ENCODE data around the gene KLHL29. TPM values are rescaled to one million over a fixed set of nuclear protein-coding genes. Genes with fewer than 3 reads are reported as not detected.

The KLHL29 gene
- total RNA-seq, 1 experiment from 2014 or later, result 2.4 TPM

- Histone ChIP-seq H3T11ph (ENCODE audit: low read length) (no peak overlapping the region), H4K5ac (ENCODE audit: insufficient read length, low read depth, low read length) (no peak overlapping the region), H3K14ac (ENCODE audit: insufficient read depth, low read length) (no peak overlapping the region; the same call in 1 of the 2 replicates), H2BK12ac (ENCODE audit: insufficient read length, low read depth, low read length) (no peak overlapping the region), H2BK20ac (ENCODE audit: low read depth, low read length, poor library complexity, severe bottlenecking) (no peak overlapping the region), H3K4me2 (ENCODE audit: insufficient read depth, insufficient read length, low read length) (no peak overlapping the region), H3K79me1 (ENCODE audit: insufficient read depth, low read depth, low read length, poor library complexity, severe bottlenecking) (no peaks in the 10 kb centered on the region), H3K79me2 (ENCODE audit: insufficient read depth, low read length) (no peaks in the 10 kb centered on the region), H3K23me2 (ENCODE audit: insufficient read length, low read depth, low read length, poor library complexity, severe bottlenecking) (no peaks in the 10 kb centered on the region), H3K18ac (ENCODE audit: insufficient read length, low read depth, low read length) (no peak overlapping the region), H3K4ac (ENCODE audit: low read depth, low read length) (no peak overlapping the region), H3K27ac (ENCODE audit: insufficient read length, low read depth, low read length) (no peak overlapping the region), H2BK15ac (ENCODE audit: low read depth, low read length) (no peak overlapping the region), H2AK5ac (ENCODE audit: insufficient read length, low read length) (no peak overlapping the region), H3K56ac (ENCODE audit: insufficient read length, low read depth, low read length) (no peak overlapping the region), H4K20me1 (ENCODE audit: control insufficient read depth, insufficient read depth, insufficient read length) (no peaks in the 10 kb centered on the region), H4K91ac (ENCODE audit: insufficient read length, low read depth, low read length) (no peak overlapping the region), H2AFZ (ENCODE audit: low read length) (no peak overlapping the region), H3K23ac (ENCODE audit: insufficient read length, low read depth, low read length) (no peak overlapping the region), H4K8ac (replicated peaks; ENCODE audit: insufficient read length, low read depth, low read length) (no peak overlapping the region), H2BK5ac (ENCODE audit: insufficient read length, low read length) (no peak overlapping the region), H3K9ac (ENCODE audit: extremely low read depth, insufficient read length, low read length) (no peak overlapping the region), H3K4me1 (ENCODE audit: insufficient read depth, low read length) (peaks cover 3% of the 10 kb centered on the region; the same call in 1 of the 2 replicates), H3K9me3 (ENCODE audit: control insufficient read depth, low read depth, low read length) (no peaks in the 10 kb centered on the region), H3K27me3 (ENCODE audit: insufficient read depth, low read length) (no peaks in the 10 kb centered on the region), H2BK120ac (ENCODE audit: low read depth, low read length, poor library complexity, severe bottlenecking) (no peak overlapping the region)
- Mint-ChIP-seq H3K36me3 (ENCODE audit: insufficient read depth in 1 of 3, low read depth in 3 of 3) (no peaks in the 10 kb centered on the region), H3K4me3 (no peak overlapping the region), H3K9me3 (no peaks in the 10 kb centered on the region), H3K4me1 (peaks cover 37 to 41% of the 10 kb centered on the region in 2 experiments), H3K27ac (no peak overlapping the region), H3K27me3 (ENCODE audit: low read depth) (peaks cover 2% of the 10 kb centered on the region; the same call in 1 of the 2 replicates)
- DNase-seq, result no peak
- TF ChIP-seq, protein P1, sequence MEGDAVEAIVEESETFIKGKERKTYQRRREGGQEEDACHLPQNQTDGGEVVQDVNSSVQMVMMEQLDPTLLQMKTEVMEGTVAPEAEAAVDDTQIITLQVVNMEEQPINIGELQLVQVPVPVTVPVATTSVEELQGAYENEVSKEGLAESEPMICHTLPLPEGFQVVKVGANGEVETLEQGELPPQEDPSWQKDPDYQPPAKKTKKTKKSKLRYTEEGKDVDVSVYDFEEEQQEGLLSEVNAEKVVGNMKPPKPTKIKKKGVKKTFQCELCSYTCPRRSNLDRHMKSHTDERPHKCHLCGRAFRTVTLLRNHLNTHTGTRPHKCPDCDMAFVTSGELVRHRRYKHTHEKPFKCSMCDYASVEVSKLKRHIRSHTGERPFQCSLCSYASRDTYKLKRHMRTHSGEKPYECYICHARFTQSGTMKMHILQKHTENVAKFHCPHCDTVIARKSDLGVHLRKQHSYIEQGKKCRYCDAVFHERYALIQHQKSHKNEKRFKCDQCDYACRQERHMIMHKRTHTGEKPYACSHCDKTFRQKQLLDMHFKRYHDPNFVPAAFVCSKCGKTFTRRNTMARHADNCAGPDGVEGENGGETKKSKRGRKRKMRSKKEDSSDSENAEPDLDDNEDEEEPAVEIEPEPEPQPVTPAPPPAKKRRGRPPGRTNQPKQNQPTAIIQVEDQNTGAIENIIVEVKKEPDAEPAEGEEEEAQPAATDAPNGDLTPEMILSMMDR (conservative IDR thresholded peaks at IDR 0.05), result no peak
- WGBS (ENCODE audit: extremely low coverage, insufficient read length, low lambda C conversion rate), result no CpG with 5 or more reads among the region's 12 CpGs
Measured at GRCh38 chr2:23500836-23501235, 115.9 kb downstream of the KLHL29 start.
